HG02981 (cell line): ENCODE data around the gene KLHL26.

ENCODE experiments used
- ATAC-seq: cut with Tn5 transposase; IDR thresholded peaks from one replicate; pipeline ENCODE4 v1.9.1; 2021; ENCODE audit warnings: mild to moderate bottlenecking, moderate library complexity; ENCODE audit not compliant: unreplicated experiment

The KLHL26 gene

DNA sequence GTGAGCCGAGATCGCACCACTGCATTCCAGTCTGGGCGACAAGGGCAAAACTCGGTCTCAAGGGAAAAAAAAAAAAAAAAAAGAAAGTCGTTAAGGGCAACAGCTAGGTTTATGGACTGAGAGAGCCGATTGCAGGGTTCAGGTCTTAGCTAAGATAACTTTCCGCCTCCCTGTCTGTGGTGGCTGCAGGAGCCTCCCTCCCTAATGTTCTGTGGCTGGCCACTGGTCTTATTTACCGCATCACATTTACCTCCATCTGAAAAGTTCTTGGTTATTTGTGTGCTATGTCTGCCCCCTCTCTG lies 45.9 kb downstream of the KLHL26 start:
- no peak for ATAC-seq

DNA sequence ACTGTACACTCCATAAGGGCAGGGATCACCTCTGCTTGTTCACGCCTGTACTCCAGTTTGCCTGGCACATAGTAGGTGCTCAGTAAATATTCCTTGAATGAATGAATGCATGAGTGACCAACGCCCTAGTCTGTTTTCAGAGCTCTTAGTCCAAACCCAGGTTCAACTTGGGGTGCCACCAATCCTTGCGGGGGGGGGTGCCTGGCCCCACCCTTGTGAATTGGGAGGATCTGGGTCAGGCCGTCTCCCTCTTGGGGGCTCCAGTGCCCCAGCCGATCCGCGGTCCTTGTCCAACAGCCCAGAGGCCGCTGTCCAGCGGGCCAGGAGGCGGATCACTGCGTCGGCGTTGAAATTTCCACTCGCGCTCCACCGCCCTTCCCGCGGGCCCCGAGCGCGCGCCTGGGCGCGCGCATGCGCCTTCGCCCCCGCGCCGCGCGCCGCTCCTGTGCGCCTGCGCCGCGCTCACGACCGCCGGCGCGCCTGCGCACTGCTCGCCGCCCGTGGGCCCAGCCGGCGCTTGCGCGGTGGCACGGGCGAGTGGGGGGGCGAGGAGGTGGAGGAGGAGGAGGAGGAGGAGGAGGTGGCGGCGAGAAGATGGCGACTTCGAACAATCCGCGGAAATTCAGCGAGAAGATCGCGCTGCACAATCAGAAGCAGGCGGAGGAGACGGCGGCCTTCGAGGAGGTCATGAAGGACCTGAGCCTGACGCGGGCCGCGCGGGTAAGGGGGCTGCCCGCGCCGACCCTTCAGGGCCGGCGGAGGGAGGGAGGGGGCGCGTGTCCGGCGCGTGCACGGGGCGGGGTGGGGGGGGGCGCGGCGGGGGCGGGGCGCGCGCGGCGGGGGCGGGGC lies 46.5 kb downstream of the KLHL26 start, which contains the start of gene CRTC1:
Gene CRTC1, plus strand, starts transcription at position 572 of the 849 bp plus-strand sequence. Its CDS starts 23 bp downstream, at position 595.
- peak; percentile 63 for ATAC-seq

DNA sequence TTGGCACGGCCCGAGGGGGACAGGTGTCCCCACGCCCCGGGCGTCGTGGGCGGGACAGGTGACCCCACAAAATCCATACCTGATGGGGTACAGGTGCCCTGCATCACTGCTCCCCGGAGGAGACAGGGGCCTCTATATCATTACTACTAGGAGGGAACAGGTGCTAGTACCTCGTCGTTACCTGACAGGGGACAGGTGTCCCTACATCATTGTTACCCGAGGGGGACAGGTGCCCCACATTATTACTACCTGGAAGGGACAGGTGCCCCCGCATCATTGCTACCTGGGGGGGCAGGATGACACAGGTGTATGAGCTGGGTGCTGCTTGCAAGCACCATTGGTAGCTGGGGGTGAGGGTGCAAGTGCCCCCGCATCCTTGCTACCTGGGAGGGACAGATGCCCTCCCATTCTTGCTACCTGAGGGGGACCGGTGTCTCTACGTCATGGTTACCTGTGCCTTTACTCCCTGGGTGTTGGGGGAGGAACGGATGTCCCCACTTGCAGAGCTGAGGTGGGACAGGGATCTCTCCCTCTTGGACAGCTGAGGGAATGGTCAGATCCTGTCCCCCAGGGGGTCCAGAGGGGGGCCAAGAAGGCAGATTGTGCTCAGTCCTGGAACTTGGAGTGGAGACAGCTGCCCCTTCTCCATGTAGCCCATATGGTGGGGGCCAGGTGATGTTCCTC lies 47.3 kb downstream of the KLHL26 start:
- ATAC-seq = peak; percentile 11

DNA sequence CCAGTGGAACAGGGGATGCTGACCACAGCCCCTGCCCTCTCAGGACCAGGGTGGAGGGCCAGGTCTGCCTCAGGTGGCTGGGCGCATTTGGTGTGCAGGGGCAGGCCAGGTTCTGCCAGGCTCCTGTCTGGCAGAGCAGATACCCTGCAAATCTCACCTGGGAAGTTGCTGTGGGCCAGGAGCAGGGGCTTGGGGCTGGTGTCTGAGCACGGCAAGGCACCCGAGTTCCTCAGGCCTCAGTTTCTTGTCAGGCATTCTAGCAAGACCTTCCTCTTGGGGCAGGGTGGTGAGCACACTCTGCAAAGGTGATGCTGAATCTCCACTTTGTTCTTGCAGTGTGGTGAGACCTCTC lies 47.8 kb downstream of the KLHL26 start:
- no peak for ATAC-seq

DNA sequence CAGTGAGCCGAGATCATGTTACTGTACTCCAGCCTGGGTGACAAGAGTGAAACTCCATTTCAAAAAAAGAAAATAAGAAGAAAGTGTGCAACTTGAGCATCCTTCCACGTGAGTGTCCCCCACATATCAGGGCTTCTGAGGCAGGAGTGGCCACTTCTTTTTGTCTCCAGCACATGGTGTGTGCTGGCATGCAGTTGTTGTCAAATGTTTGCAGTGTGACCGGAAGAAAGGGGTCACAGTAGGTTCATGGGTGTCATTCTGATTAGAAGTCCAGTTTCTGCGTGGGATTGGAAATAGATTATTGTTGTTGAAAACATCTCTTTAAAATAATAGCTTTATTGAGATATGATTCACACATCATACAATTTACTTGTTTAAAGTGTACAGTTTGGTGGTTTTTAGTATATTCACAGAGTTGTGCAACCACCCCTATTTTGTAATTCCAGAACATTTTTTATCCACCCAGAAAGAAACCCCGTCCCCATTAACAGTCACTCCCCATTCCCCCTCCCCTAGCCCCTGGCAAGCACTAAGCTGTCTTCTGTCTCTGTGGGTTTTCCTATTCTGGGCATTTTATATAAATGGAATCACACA lies 48.9 kb downstream of the KLHL26 start:
- ATAC-seq = no peak

DNA sequence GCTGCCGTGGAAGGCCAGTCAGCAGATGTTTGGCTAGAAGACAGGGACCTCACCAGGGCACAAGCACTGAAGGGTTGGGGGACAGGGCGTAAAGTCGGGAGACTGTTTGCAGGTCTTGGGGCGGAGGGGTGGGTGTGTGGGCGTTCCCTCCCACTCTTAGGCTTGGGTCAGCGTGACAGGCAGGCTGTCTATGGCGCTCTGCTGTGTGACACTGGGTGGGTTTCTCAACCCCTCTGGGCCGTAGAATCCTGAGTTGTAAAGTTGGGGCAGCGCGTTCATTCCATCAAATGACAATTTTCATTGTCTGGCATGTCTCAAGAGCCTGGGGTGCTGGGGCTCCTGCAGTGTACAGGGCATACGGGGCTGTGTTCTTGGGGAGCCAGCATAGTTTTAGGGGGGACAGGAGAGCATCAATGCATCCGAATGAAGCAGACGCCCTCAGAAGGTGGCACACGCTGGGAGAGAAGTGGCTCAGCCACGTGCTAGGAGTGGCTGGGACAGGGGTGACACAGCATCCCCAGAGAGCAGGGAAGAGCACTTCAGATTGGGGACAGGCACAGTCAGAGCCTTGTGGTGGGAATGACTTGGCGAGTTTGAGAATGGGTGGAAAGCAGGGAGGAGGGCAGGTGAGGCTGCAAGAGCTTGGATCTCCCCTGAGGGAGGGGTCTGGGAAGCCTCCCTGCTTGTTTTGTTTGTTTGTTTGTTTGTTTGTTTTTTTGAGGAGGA lies 51.1 kb downstream of the KLHL26 start:
- ATAC-seq = no peak

DNA sequence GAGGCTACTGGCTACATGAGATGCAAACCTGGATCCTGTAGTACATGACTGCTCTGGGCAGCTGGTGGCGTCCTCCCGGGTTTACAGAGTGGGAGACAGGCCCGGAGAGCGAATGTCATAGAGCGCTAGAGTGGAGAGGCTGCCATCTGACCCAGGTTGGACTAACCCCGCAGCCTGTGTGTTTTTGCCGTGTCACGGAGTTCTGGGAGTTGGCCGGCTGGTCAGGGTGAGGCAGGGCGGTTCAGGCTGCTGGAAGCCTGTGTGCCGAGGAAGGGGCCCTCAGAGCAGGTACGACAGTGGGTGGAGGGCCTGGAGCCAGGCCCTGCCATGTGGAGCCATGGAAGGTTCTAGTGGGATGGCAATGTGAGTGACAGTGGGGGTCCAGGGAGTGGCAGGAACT lies 59.2 kb downstream of the KLHL26 start:
- no peak for ATAC-seq

DNA sequence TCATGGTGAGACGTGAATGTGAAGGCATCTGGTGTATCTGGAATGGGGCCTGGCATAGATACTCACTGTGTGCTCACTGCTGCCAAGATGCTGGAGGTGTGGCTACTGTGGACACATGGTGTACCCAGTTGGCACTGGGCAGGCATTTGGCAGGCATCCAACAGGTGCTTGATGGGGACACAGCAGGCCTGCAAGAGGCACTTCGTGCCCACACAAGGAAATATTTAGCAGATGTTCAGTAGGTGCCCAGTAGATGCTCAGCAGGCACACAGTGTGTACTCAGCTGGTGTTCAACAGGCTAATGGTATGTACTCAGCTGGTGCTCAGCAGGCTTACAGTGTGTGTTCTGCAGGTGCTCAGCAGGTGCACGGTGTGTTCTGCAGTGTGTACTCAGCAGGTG lies 60.9 kb downstream of the KLHL26 start:
- no peak for ATAC-seq

DNA sequence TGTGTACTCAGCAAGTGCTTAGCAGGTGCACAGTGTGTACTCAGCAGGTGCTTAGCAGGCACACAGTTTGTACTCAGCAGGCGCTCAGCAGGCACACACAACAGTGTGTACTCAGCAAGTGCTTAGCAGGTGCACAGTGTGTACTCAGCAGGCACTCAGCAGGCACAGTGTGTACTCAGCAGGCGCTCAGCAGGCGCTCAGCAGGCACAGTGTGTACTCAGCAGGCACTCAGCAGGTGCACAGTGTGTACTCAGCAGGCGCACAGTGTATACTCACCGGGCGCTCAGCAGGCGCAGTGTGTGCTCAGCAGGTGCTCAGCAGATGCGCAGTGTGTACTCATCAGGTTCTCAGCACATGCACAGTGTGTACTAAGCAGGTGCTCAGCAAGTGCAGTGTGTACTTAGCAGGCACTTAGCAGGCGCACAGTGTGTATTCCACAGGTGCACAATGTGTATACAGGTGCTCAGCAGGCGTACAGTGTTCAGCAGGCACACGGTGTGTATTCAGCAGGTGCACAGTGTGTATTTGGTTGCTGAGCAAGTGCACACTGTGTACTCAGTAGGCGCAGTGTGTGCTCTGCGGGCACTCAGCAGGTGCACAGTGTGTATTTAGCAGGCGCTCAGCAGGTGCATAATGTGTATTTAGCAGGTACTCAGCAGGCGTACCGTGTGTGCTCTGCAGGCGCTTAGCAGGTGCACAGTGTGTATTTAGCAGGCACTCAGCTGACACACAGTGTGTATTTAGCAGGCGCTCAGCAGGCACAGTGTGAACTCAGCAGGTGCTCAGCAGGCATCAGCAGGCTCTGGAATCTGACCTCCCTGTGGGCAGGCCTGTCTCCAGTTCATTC lies 61.7 kb downstream of the KLHL26 start:
- no peak for ATAC-seq

DNA sequence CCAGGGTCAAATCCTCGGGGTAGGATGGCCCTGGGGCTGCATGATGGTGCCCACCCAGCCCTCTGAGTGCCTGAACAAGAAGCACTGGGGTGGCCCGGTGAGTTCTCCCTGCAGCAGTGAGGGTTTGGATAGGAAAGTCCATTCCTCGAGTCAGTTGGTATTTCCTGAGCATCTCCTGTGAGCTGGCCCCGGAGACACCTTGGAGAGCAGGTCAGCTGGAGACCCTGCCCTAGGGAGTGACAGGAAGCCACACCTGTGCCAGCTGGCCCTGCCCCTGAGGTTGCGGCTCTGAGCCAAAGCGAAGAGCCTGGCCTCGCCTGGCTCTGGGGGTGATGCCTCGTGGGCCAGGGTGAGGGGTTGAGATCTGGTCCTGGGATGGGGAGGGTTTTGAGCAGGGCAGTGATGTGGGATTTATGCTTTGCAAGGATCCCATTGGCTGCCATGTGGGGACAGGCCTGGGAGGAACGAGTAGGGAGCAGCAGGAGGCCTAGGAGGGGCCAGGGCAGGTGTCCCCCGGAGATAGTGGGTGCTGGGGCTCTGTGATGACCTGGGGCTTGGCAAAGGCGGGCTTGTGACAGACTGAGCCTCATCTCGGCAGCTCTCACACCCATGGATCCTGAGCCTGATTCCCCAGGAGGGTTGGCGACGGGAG lies 62.7 kb downstream of the KLHL26 start:
- no peak for ATAC-seq

DNA sequence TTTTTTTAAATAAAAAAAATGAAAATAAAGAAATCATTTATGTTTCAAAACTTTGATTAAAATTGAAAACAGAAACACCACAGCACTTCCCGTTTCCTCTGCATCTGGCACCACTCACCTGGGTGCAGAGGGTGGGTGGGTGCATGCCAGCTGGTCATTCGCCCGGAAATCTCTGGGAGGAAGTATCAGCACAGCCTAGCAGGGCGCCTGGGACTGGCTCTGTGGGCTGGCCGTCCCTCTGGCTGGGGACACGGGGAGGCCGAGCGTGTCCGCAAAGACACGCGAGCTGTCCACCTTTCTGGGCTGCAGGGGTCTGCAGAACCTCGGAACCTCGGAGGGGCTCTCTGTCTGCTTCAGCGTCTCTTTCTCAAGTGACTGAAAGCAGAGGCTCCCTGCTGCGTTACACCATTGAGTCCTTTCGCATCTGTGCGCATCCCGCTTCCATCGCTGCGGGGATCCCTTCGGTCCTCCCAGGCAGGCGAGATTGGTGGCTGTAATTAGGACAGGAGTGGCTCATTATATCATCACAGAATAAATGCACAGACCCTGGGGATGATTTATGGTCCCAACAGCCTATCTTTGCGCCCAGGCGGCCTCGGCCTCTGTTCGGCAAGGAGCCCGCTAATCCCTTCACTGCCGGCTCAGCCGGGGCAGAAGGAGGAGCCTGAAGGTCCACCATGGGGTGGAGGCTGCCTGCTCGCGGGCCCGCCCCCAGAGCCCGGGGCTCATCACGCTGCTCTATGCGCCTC lies 63.8 kb downstream of the KLHL26 start:
- peak; percentile 73 for ATAC-seq

DNA sequence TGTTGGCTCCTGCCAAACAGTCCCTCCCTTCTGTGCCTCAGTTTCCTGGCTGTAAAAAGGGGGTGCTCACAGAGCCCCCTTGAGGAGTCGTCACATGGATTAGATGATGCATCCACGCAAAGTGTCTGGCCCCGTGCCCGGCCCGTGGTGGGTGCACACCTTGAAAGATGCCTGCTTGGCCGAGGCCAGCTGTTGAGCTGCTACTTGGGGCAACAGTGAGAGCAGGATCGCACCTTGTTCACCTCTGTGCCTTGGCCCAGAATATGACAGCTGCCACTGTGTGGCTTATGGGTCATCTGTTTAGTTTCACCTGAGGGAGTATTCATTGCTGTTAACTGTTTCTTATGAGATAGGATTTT lies 64.4 kb downstream of the KLHL26 start:
- no peak for ATAC-seq

DNA sequence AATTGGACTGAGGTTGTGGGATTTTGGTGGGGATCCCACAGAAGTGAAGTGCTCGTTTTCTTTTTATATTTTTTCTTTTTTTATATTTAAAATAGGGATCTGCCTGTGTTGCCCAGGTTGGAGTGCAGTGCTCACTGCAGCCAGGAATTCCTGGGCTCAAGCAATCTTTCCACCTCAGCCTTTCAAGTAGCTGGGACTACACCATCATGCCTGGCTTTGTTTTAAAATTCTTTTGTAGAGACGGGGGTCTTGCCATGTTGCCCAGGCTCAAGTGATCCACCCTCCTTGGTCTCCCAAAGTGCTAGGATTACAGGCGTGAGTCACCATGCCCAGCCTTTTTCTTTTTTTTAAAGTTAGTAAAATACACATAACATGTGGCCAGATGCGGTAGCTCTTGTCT lies 67.2 kb downstream of the KLHL26 start:
- ATAC-seq = no peak

DNA sequence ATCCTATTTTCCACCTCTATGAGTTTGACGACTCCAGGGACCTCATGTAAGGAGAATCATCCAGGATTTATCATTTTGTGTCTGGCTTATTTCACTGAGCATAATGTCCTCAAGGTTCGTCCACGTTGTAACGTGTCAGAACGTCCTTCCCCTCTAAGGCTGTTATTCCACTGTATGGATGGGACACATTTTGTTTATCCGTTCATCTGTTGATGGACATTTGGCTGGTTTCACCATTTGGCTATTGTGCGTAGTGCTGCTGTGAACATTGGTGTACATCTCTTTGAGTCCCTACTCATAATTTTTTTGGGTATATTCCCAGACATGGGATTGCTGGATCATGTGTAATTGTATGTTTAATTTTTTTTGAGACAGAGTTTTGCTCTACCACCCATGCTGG lies 68.1 kb downstream of the KLHL26 start:
- no peak for ATAC-seq

DNA sequence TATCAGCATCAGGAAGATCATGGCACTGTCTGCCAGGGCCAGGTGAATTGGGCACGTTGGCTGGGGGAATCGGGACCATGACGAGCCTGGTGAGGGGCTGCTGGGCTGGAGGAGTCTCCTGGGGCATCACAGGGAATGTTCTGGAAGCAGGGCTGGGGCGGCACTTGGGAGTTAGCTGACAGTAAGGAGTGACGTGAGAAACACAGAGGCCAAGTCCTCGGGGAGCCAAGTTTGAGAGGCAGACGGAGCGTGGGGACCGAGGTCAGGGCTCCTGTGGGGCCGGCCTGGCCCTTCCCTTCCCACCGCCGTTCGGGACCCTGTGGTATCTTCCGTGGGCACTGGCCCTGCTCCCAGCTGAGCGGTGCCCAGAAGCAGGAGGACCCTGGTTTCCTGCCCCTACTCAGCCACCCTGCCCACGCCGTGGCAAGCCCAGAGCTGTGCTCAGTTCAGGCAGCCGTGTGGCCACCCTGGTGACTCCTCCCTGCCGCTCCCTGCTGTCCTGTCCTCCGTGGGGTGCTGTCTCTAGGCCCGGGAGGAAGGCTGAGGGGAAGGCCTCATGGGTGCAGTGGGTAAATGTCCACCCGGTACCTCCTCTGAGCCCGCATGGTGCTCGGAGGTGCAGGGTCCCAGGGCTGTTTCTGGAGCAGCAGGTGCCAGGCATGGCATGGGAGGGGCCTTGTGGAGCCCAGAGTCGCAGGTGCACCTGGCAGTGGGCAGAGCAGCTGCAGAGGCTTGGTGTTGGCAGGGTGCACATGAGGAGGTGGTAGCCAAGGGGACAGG lies 71.8 kb downstream of the KLHL26 start:
- ATAC-seq = no peak

DNA sequence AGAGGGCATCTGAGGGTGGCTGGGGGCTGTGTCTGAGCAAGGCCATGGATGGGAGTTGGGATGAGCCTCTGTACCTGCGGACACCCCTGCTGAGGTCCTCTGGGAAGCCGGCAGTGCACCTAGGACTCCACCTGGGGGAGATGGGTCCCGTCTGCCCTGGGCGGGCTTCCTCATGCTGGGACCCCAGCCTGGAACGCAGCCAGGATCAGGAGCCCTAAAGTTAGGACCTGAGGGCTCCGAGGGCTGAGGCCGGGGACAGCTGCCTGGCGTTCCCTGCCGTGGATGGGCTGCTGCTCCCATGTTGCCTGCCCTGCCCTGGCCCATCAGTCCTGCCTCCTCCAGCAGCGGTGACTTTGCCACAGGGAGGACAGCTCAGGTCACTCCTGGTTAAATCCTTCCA lies 72.7 kb downstream of the KLHL26 start:
- ATAC-seq = no peak

DNA sequence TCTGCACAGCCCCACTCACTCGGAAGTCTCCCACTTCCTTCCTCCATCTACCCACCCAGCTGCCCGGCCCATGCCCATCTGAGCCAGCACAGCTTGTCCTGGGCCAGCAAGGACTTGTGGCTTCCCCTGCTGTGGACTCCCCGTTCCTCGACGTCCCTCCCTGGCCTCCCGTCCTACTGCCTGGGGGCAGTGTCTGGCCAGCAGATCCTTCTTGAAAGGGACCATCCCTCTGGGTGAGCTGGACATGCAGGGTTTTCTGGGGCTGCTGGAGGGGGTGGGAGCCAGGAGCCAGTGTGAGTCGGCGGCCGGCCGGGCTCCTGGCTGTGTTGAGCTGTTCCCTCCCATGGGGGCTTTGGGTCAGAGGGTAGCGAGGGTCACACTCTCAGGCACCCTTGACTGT lies 73.4 kb downstream of the KLHL26 start:
- no peak for ATAC-seq

DNA sequence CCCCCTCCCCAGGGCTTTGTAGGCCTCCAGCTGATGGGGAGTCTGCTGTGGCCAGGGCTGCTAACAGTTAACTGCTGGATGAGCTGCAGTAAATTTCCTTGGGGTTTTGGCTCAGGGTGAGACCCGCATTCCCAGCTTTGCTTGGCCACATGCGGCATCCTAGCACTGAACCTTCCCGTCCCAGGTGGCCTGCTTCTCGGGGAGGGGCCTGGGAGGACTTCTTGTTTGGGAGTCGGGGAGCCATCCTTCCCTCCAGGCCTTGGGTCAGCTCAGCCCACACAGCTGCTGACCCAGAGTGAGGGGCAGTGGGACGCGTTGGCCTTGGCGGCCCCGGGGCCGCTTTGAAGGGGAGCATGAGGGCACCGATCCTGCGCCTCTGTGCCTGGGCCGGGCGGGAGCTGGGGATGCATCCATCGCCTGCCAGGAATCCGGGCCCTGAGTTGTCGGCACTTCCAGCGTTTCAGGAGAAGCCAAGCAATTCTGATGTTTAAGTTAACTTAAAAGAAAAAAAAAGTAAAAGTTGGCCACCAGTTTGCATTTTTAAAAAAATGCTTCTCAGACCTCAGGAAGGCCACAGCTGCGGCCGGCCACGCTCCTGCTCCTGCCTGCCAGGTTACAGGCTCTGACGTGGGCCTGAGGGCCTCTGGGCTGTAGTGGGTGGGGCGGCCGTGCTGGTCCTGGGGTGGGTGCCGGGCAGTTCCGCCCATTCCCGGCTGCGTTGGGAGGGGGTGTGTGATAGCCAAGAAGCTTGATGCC lies 74.3 kb downstream of the KLHL26 start:
- no peak for ATAC-seq
